T-helper 2 cell treated with Interferon-gamma antibody and Interleukin-4, amounts not matched to agents 5 μg/mL and 100 μg/mL, for 36 hours (primary cell): ENCODE results near the gene AFTPH.
A peak's percentile ranks its signal among the peaks of the same experiment; 100 is the strongest.

ENCODE experiments used
- DNase-seq: peaks from one replicate; pipeline ENCODE4 v3.0.0; 2021; ENCODE audit warnings: low spot score
- H3K27ac Mint-ChIP-seq: one replicate; pipeline ENCODE4 v1.8.0; 2021; ENCODE audit warnings: mild to moderate bottlenecking, mixed read lengths
- H3K27me3 Mint-ChIP-seq: one replicate; pipeline ENCODE4 v1.8.0; 2021; ENCODE audit warnings: low read depth, mixed read lengths
- H3K36me3 Mint-ChIP-seq: one replicate; pipeline ENCODE4 v1.8.0; 2021; ENCODE audit warnings: low read depth, mixed read lengths
- H3K4me1 Mint-ChIP-seq: one replicate; pipeline ENCODE4 v1.8.0; 2021; ENCODE audit warnings: low read depth, mixed read lengths
- H3K4me3 Mint-ChIP-seq: one replicate; pipeline ENCODE4 v1.8.0; 2022; ENCODE audit warnings: mild to moderate bottlenecking, moderate library complexity, mixed read lengths
- H3K9me3 Mint-ChIP-seq: one replicate; pipeline ENCODE4 v1.8.0; 2021; ENCODE audit warnings: mixed read lengths

AFTPH gene

DNA sequence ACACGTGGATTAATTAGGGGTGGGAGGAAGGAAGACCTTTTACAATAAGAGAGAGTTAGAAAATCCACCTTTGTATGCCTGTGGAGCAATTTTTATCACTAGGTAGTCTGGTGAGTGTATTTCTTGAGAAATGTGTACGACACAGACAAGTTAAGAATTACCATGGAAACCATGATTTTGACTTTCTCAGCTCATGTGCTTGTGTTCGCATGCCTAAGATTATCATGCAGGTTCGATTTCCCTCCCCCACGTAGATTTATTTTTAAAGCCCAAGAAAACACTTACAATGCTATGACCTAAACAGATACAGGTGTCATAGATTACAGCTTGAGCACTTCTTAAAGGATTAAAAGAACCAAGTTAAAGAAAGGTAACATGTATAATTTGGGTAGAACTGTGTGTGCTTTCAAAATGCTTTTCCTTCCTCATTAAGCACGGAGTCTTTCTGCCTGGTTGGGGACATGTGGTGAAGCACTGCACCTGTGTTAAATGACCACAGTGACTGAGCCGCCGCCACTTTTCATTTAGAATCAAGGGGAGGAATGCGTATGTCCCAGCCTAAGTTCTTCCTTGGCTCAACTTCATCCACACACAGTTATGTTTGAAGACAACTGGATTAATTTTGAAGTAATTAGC lies 113.0 kb downstream of the AFTPH start:
- no peaks in the 10 kb centered on the region for H3K27me3 Mint-ChIP-seq
- no peaks in the 10 kb centered on the region for H3K9me3 Mint-ChIP-seq
- peak overlapping the region; percentile 79 for H3K27ac Mint-ChIP-seq
- DNase-seq: no peak
- H3K4me3 Mint-ChIP-seq: peak overlapping the region; percentile 69
- peaks cover 37% of the 10 kb centered on the region for H3K36me3 Mint-ChIP-seq
- peaks cover 57% of the 10 kb centered on the region for H3K4me1 Mint-ChIP-seq

DNA sequence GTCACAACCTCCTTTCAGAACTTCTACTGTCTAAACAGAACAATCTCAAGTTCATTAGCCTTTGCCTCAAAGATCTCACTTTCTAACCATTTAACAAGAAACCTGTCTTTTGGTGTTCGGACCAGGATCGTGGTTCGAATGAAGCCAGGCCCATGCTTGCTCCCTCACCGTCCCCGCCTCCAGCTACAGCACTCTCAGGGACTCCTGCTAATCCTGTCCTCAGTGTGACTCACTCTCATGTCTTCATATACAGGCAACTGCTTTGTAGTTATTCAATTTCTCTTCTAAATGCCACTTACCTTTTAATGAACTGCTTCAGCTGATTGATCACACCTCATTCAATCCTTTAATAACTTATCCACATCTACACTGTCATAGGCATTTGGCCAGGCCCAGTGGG lies 113.8 kb downstream of the AFTPH start:
- peaks cover 35% of the 10 kb centered on the region for H3K36me3 Mint-ChIP-seq
- H3K4me3 Mint-ChIP-seq: peak overlapping the region; percentile 69
- no peaks in the 10 kb centered on the region for H3K27me3 Mint-ChIP-seq
- peaks cover 62% of the 10 kb centered on the region for H3K4me1 Mint-ChIP-seq
- H3K9me3 Mint-ChIP-seq: no peaks in the 10 kb centered on the region
- no peak for DNase-seq
- H3K27ac Mint-ChIP-seq: peak overlapping the region; percentile 79

DNA sequence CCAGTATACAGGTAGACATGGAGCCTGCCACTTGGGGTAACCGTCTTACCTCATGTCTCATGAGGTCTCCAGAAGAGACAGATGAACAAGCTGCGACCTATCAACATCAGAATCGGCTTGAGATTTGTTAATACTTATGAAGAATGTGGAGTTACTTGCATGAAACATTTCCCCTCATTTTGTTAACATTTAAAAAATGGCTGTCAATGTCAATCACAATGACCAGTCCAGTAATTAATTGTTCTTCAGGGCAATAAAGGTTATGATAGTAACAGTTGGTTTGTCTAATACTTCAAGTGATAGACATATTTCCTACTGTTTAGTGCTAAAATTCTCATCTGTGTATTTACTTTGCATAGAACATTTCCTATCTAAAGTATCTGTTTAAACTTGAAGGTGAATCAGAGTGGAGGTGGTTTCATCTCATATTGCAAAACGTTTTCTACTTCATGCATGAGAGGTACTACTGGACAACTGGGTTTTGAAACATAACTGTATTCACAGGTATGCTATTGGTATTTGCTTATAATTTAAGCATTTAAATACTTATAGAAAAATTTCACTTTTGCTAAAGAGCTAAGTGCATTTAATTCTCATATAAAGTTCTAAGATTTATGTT lies 114.5 kb downstream of the AFTPH start:
- H3K9me3 Mint-ChIP-seq: no peaks in the 10 kb centered on the region
- H3K27me3 Mint-ChIP-seq: no peaks in the 10 kb centered on the region
- no peak for DNase-seq
- H3K4me3 Mint-ChIP-seq: peak overlapping the region; percentile 69
- peaks cover 33% of the 10 kb centered on the region for H3K36me3 Mint-ChIP-seq
- H3K27ac Mint-ChIP-seq: peak overlapping the region; percentile 79
- peaks cover 67% of the 10 kb centered on the region for H3K4me1 Mint-ChIP-seq

DNA sequence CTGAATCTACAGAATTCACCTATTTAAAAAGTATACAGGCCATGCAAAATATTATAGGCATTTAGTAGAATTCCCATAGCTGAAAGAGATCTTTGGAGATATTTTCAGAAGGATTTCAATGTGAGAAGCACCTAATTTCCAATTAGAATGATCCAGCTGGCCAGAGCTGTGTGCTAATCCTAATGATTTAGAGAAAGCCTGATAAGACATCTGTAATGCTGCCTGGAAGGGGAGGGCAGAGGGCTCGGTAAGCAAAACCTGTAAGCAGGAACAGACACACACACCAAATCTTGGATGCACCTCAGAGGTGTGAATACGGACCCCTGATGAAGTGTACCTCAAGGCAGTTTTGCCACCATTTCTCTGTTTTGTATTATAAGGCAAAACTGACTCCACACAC lies 115.6 kb downstream of the AFTPH start:
- no peaks in the 10 kb centered on the region for H3K9me3 Mint-ChIP-seq
- H3K36me3 Mint-ChIP-seq: peaks cover 27% of the 10 kb centered on the region
- H3K27ac Mint-ChIP-seq: no peak overlapping the region
- DNase-seq: no peak
- H3K4me1 Mint-ChIP-seq: peaks cover 78% of the 10 kb centered on the region
- no peaks in the 10 kb centered on the region for H3K27me3 Mint-ChIP-seq
- H3K4me3 Mint-ChIP-seq: no peak overlapping the region

DNA sequence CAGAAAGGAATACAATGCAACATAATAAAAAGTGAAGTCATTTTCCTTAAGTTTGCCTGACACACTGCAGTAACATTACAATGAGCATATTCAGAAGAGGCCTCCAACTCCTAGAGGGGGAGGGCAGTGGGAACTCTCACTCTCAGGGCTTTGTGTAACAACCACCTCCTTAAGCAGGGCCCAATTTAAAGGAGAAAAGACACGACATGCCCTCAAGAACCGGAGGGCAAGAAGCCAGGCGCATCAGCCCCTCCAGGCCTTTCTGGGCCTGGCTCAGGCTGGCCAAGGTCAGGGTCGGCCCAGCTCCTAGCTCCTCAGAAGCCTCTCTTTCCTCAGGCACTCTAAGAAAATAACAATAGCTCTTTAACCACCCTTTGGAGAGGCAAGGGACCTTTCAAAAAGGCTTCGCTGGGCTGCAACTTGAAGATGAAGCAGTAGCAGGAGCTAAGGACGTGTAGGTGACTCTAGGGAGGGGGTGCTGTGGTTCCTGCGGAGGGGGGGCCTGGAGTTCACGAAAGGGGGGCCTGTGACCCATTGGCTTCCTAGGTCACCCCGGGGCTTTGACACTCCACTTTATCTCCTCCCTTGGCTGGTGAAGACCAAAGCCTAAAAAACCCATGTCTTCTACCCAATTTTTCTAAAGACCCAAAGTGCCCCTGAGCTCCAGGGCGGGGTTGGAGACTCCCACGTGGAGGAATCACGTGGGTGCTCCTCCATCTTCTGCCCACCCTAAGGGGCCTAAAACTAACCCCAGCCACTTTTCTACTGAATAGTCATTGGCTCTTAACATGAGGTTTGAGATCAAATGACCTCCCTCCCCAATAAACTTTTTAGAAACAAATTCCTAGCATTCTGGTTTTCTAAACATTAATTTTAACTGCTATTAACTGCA lies 116.3 kb downstream of the AFTPH start:
- DNase-seq: no peak
- H3K9me3 Mint-ChIP-seq: no peaks in the 10 kb centered on the region
- H3K27me3 Mint-ChIP-seq: no peaks in the 10 kb centered on the region
- H3K4me1 Mint-ChIP-seq: peaks cover 83% of the 10 kb centered on the region
- H3K4me3 Mint-ChIP-seq: no peak overlapping the region
- H3K36me3 Mint-ChIP-seq: peaks cover 27% of the 10 kb centered on the region
- peak overlapping the region; percentile 16 for H3K27ac Mint-ChIP-seq

DNA sequence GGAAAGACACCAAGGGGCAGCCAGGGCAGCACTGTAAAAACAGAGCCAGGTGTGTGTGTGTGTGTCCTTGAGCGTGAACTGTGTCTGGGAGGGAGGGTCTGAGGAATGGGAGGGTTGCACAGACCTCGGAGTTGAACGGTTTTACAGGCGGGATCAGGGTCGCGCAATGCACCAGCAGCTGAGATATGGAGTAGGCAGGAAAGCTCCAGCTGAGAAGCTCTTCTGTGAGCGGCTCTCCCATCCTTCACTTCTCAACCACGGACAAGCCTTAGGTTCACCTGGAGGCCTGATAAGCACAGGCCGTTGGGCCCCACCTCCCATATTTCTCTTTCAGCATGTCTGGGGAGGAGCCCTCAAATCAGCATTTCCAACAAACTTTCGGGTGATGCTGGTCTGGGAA lies 117.5 kb downstream of the AFTPH start:
- H3K27ac Mint-ChIP-seq: no peak overlapping the region
- no peak for DNase-seq
- peaks cover 82% of the 10 kb centered on the region for H3K4me1 Mint-ChIP-seq
- H3K4me3 Mint-ChIP-seq: no peak overlapping the region
- no peaks in the 10 kb centered on the region for H3K9me3 Mint-ChIP-seq
- peaks cover 19% of the 10 kb centered on the region for H3K36me3 Mint-ChIP-seq
- no peaks in the 10 kb centered on the region for H3K27me3 Mint-ChIP-seq
